Heart right ventricle (tissue), 16 donors: Measurements from ENCODE around the gene CHPF2. TPM values are rescaled to one million over a fixed set of nuclear protein-coding genes. Genes with fewer than 3 reads are reported as not detected.

ENCODE experiments used
- ATAC-seq, 8 donors: fragments of 200-7000 bp; cut with Tn5 transposase; one replicate each; pipeline ENCODE4 v1.9.1; 2020; ENCODE audit warnings: mild to moderate bottlenecking in 8 of 8, moderate library complexity in 8 of 8, moderate number of reproducible peaks in 1 of 8
- DNase-seq, 2 donors: peaks; one replicate each; pipeline ENCODE4 v3.0.0-alpha.2; 2020
- H3K27ac ChIP-seq, 10 donors: fragments of 200-600 bp; sonication (generic) in 2 of 10; one replicate each; pipeline versions ENCODE4 v1.5.0 to v1.8.0; 2020 to 2022; ENCODE audit warnings: mild to moderate bottlenecking in 3 of 10
- H3K27me3 ChIP-seq, 7 donors: fragments of 200-600 bp; one replicate each; pipeline ENCODE4 v1.8.0; 2021 to 2022; ENCODE audit warnings: mild to moderate bottlenecking in 2 of 7
- H3K36me3 ChIP-seq, 9 donors: fragments of 200-600 bp; sonication (generic) in 1 of 9; one replicate each; pipeline versions ENCODE4 v1.5.0 to v1.8.0; 2020 to 2022; ENCODE audit warnings: mild to moderate bottlenecking in 2 of 9
- H3K4me1 ChIP-seq, 9 donors: fragments of 200-600 bp; sonication (generic) in 1 of 9; one replicate each; pipeline versions ENCODE4 v1.5.0 to v1.8.0; 2020 to 2022; ENCODE audit warnings: mild to moderate bottlenecking in 4 of 9
- H3K4me3 ChIP-seq, 10 donors: fragments of 200-600 bp; sonication (generic) in 2 of 10; one replicate each; pipeline versions ENCODE4 v1.5.0 to v1.8.0; 2020 to 2022; ENCODE audit warnings: mild to moderate bottlenecking in 7 of 10, moderate library complexity in 2 of 10
- H3K9me3 ChIP-seq, 11 donors: fragments of 200-600 bp in 10 of 11; sonication (generic) in 2 of 11; one replicate each; pipeline versions ENCODE4 v1.5.0 to v1.8.0; 2013 to 2022; ENCODE audit warnings: mild to moderate bottlenecking in 2 of 11, control low read depth in 1 of 11, moderate library complexity in 1 of 11
- WGBS, 2 donors: extraction: QIAGEN DNeasy Blood & Tissue Kit; methylation state at CpG; one replicate each; pipeline ENCODE4 v1.1.7; 2013; ENCODE audit warnings: inconsistent platforms in 1 of 2; 5-methylcytosine and 5-hydroxymethylcytosine counted together
- intact Hi-C, 10 donors: fragments of 100-400 bp; cut with DNase I; formaldehyde crosslinking; loops; one replicate each; pipeline versions ENCODE4 v1.11.1 to v1.14.2; 2022
- polyA plus RNA-seq, 2 donors: library from polyadenylated mRNA; stranded (reverse); fragments of 200-250 nt; gene quantifications; one replicate each; pipeline ENCODE4 v1.2.3, GENCODE V29; 2013
- total RNA-seq, 10 donors: library from RNA; stranded (reverse); fragmentation: NEBNext Ultra II Directional in 3 of 10; extraction: Animal tissue kit (Norgen Biotek cat#: 25700) in 3 of 10; gene quantifications; one replicate each; pipeline versions ENCODE4 v1.2.1 to v1.2.4, GENCODE V29; 2021 to 2023
- TF ChIP-seq, protein P1 (sequence below), 9 donors: fragments of 200-600 bp; sonication (generic) in 2 of 9; IDR thresholded peaks; one replicate each; pipeline versions ENCODE4 v1.5.0 to v1.8.0; 2021 to 2022; ENCODE audit warnings: antibody characterized with exemption in 9 of 9, mild to moderate bottlenecking in 5 of 9, moderate library complexity in 1 of 9
- donor health status: Arrhythmogenic right ventricular cardiomyopathy.
- donor health status: ischemic (EF 13 %, LVEDD 7.1; RV severe dilation, severe dysfunction).
- donor health status: healthy with polysubstance abuse.
- donor health status: DM: no; HTN: yes; CAD: no.
- donor health status: DM: no; HTN: no; CAD: no.
- donor health status: ischemic (EF 25% LVEDD 6.9; RV normal size, moderate dysfunction).
- donor health status: ischemic (EF 25% LVEDD 5.7; RV mildly dilated, moderate dysfunction).
- donor health status: healthy.
- donor health status: DM: yes; HTN: yes; CAD: no.
- donor health status: Ischemic cardiomyopathy.
- donor health status: ischemic (EF 35%, LVEDD 5.7; RV mildly dilated, moderate dysfunction).
- donor health status: nonischemic (EF 11% LVEDD 7.7; RV severe dilation, severe dysfunction).
- donor health status: DM: yes; HTN: yes; CAD: no.
- donor health status: PGD.
- donor health status: ischemic (EF 29% LVEDD 5.4; RV normal size, mild dysfunction).
- donor health status: nonischemic (EF 23%, LVEDD 6.1; RV moderate dilation, normal function).

Gene CHPF2
- total and polyA plus RNA-seq, 12 donors = 12.1 to 22.4 (median 18.5) TPM

DNA sequence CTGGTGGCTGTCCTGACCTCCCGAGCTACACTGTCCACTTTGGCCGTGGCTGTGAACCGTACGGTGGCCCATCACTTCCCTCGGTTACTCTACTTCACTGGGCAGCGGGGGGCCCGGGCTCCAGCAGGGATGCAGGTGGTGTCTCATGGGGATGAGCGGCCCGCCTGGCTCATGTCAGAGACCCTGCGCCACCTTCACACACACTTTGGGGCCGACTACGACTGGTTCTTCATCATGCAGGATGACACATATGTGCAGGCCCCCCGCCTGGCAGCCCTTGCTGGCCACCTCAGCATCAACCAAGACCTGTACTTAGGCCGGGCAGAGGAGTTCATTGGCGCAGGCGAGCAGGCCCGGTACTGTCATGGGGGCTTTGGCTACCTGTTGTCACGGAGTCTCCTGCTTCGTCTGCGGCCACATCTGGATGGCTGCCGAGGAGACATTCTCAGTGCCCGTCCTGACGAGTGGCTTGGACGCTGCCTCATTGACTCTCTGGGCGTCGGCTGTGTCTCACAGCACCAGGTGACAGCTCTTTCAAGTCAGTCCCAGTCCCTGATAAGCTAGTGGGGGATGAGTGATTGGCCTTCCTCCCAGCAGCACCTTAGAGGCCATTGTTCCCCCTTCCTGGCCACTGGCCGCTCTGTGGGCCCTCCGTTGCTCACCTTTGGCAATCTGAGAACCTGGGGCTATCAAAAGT, 3.0 kb downstream of the CHPF2 start:
- intact Hi-C loops = no loop called here
- Histone ChIP-seq H3K36me3 (peaks cover 0 to 63% (median 39%) of the 10 kb centered on the region in 9 donors), H3K4me3 (no peak overlapping the region), H3K4me1 (peaks cover 12 to 41% (median 20%) of the 10 kb centered on the region in 9 donors), H3K27me3 (no peaks in the 10 kb centered on the region), H3K9me3 (no peaks in the 10 kb centered on the region), H3K27ac (no peak overlapping the region)
- DNase-seq = no peak
- ATAC-seq = no peak
- TF ChIP-seq, protein P1, sequence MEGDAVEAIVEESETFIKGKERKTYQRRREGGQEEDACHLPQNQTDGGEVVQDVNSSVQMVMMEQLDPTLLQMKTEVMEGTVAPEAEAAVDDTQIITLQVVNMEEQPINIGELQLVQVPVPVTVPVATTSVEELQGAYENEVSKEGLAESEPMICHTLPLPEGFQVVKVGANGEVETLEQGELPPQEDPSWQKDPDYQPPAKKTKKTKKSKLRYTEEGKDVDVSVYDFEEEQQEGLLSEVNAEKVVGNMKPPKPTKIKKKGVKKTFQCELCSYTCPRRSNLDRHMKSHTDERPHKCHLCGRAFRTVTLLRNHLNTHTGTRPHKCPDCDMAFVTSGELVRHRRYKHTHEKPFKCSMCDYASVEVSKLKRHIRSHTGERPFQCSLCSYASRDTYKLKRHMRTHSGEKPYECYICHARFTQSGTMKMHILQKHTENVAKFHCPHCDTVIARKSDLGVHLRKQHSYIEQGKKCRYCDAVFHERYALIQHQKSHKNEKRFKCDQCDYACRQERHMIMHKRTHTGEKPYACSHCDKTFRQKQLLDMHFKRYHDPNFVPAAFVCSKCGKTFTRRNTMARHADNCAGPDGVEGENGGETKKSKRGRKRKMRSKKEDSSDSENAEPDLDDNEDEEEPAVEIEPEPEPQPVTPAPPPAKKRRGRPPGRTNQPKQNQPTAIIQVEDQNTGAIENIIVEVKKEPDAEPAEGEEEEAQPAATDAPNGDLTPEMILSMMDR (IDR thresholded peaks at IDR 0.05) = no peak
- WGBS, 2 donors = 80 to 87% methylated on average over 28 of the region's 28 CpGs

DNA sequence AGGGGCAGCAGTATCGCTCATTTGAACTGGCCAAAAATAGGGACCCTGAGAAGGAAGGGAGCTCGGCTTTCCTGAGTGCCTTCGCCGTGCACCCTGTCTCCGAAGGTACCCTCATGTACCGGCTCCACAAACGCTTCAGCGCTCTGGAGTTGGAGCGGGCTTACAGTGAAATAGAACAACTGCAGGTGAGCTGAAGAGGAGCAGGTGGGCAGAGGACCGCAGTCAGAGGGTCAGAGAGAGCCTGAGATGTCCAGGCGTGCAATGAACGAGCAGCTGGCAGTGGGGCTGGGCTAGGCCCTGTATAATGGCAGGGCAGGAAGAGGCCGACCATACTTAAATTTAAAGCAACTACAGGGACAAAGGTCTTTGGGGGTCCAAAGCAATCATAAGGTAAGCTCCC, 4.1 kb downstream of the CHPF2 start:
- peaks cover 12 to 48% (median 28%) of the 10 kb centered on the region in 9 donors for H3K4me1 ChIP-seq
- H3K27ac ChIP-seq = no peak overlapping the region
- DNase-seq (no peak), ATAC-seq (no peak)
- no peak overlapping the region for H3K4me3 ChIP-seq
- peaks cover 0 to 74% (median 40%) of the 10 kb centered on the region in 9 donors for H3K36me3 ChIP-seq
- intact Hi-C loops = no loop called here
- H3K27me3 ChIP-seq = no peaks in the 10 kb centered on the region
- H3K9me3 ChIP-seq = no peaks in the 10 kb centered on the region
- 86 to 89% methylated on average over 13 of the region's 13 CpGs for WGBS, 2 donors
- TF ChIP-seq, protein P1 (IDR thresholded peaks at IDR 0.05) = no peak

DNA sequence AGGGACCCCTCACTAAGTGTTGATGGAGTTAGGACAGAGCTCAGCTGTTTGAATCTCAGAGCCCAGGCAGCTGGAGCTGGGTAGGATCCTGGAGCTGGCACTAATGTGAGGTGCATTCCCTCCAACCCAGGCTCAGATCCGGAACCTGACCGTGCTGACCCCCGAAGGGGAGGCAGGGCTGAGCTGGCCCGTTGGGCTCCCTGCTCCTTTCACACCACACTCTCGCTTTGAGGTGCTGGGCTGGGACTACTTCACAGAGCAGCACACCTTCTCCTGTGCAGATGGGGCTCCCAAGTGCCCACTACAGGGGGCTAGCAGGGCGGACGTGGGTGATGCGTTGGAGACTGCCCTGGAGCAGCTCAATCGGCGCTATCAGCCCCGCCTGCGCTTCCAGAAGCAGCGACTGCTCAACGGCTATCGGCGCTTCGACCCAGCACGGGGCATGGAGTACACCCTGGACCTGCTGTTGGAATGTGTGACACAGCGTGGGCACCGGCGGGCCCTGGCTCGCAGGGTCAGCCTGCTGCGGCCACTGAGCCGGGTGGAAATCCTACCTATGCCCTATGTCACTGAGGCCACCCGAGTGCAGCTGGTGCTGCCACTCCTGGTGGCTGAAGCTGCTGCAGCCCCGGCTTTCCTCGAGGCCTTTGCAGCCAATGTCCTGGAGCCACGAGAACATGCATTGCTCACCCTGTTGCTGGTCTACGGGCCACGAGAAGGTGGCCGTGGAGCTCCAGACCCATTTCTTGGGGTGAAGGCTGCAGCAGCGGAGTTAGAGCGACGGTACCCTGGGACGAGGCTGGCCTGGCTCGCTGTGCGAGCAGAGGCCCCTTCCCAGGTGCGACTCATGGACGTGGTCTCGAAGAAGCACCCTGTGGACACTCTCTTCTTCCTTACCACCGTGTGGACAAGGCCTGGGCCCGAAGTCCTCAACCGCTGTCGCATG, 5.2 kb downstream of the CHPF2 start:
- intact Hi-C loops = no loop called here
- no peak overlapping the region for H3K4me3 ChIP-seq
- ATAC-seq = no peak
- peaks cover 0 to 85% (median 46%) of the 10 kb centered on the region in 9 donors for H3K36me3 ChIP-seq
- H3K4me1 ChIP-seq = peaks cover 9 to 43% (median 26%) of the 10 kb centered on the region in 9 donors
- TF ChIP-seq, protein P1 (IDR thresholded peaks at IDR 0.05) = no peak
- no peaks in the 10 kb centered on the region for H3K9me3 ChIP-seq
- H3K27ac ChIP-seq = no peak overlapping the region
- no peak for DNase-seq
- H3K27me3 ChIP-seq = no peaks in the 10 kb centered on the region
- 82 to 84% methylated on average over 44 of the region's 44 CpGs for WGBS, 2 donors

DNA sequence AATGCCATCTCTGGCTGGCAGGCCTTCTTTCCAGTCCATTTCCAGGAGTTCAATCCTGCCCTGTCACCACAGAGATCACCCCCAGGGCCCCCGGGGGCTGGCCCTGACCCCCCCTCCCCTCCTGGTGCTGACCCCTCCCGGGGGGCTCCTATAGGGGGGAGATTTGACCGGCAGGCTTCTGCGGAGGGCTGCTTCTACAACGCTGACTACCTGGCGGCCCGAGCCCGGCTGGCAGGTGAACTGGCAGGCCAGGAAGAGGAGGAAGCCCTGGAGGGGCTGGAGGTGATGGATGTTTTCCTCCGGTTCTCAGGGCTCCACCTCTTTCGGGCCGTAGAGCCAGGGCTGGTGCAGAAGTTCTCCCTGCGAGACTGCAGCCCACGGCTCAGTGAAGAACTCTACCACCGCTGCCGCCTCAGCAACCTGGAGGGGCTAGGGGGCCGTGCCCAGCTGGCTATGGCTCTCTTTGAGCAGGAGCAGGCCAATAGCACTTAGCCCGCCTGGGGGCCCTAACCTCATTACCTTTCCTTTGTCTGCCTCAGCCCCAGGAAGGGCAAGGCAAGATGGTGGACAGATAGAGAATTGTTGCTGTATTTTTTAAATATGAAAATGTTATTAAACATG, 6.0 kb downstream of the CHPF2 start:
- WGBS, 2 donors = 80 to 84% methylated on average over 17 of the region's 17 CpGs
- TF ChIP-seq, protein P1 (IDR thresholded peaks at IDR 0.05) = no peak
- H3K27ac ChIP-seq = no peak overlapping the region
- no peak overlapping the region for H3K4me3 ChIP-seq
- ATAC-seq (no peak), DNase-seq (no peak)
- H3K36me3 ChIP-seq = peaks cover 0 to 89% (median 46%) of the 10 kb centered on the region in 9 donors
- H3K9me3 ChIP-seq = no peaks in the 10 kb centered on the region
- peaks cover 5 to 42% (median 18%) of the 10 kb centered on the region in 9 donors for H3K4me1 ChIP-seq
- intact Hi-C loops = no loop called here
- no peaks in the 10 kb centered on the region for H3K27me3 ChIP-seq
